Measurements from ENCODE around the gene ARL8B. TPM values are rescaled to one million over a fixed set of nuclear protein-coding genes. Genes with fewer than 3 reads are reported as not detected.

ARL8B gene
- total RNA-seq, 1 experiment from 2014 or later = 28.3 TPM

GRCh38 chr3:5092018-5092417 is 30.1 kb upstream of the ARL8B start:
- peaks cover 9% of the 10 kb centered on the region for H3K4me1 Mint-ChIP-seq
- DNase-seq (ENCODE audit: low spot score) (no peak), ATAC-seq (no peak)
- no peaks in the 10 kb centered on the region for H3K36me3 Mint-ChIP-seq
- H3K9me3 Mint-ChIP-seq = no peaks in the 10 kb centered on the region
- TF ChIP-seq NFE2L1 (CRISPR knock-in tag; IDR thresholded peaks at IDR 0.05) = no peak
- TF ChIP-seq ZNF281 (CRISPR knock-in tag; IDR thresholded peaks at IDR 0.05) = no peak
- no peak for TF ChIP-seq OVOL2 (CRISPR knock-in tag; IDR thresholded peaks at IDR 0.05; ENCODE audit: borderline replicate concordance)
- TF ChIP-seq ETV6 (CRISPR knock-in tag; IDR thresholded peaks at IDR 0.05) = no peak
- TF ChIP-seq E2F4 (CRISPR knock-in tag; IDR thresholded peaks at IDR 0.05; ENCODE audit: borderline replicate concordance, low read depth) = no peak
- TF ChIP-seq TEAD1 (CRISPR knock-in tag; IDR thresholded peaks at IDR 0.05) = no peak
- TF ChIP-seq FOXK1 (CRISPR knock-in tag; IDR thresholded peaks at IDR 0.05) = no peak
- no peak for TF ChIP-seq RORB (CRISPR knock-in tag; IDR thresholded peaks at IDR 0.05)
- no peak for TF ChIP-seq NR3C1 (CRISPR knock-in tag; conservative IDR thresholded peaks at IDR 0.05; ENCODE audit: low read depth)
- TF ChIP-seq STAT6 (CRISPR knock-in tag; conservative IDR thresholded peaks at IDR 0.05; ENCODE audit: low read depth) = no peak
- TF ChIP-seq ZNF671 (CRISPR knock-in tag; IDR thresholded peaks at IDR 0.05) = no peak
- ChIA-PET POLR2A (no interaction called here), CTCF (interaction anchor here (0.8 kb wide), 1 partner anchor 116 kb away, joined by 4 read pairs; no protein-coding TSS in a partner anchor)
- peaks cover 30% of the 10 kb centered on the region for H3K27me3 Mint-ChIP-seq (ENCODE audit: low read depth)
- no peak overlapping the region for H3K27ac Mint-ChIP-seq
- no peak overlapping the region for H3K4me3 Mint-ChIP-seq

GRCh38 chr3:5093731-5094130 is 28.4 kb upstream of the ARL8B start:
- ATAC-seq = no peak
- CTCF ChIA-PET = no interaction called here
- Mint-ChIP-seq H3K4me1 (peaks cover 9% of the 10 kb centered on the region), H3K36me3 (no peaks in the 10 kb centered on the region), H3K9me3 (no peaks in the 10 kb centered on the region), H3K27me3 (ENCODE audit: low read depth) (peaks cover 42% of the 10 kb centered on the region), H3K4me3 (no peak overlapping the region), H3K27ac (no peak overlapping the region)
- POLR2A ChIA-PET = no interaction called here
- no peak for DNase-seq (ENCODE audit: low spot score)
- no peak for TF ChIP-seq CTCF (IDR thresholded peaks at IDR 0.05)
- no peak for TF ChIP-seq SMAD4 (CRISPR knock-in tag; IDR thresholded peaks at IDR 0.05)
- no peak for TF ChIP-seq MAX (CRISPR knock-in tag; IDR thresholded peaks at IDR 0.05)
- no peak for TF ChIP-seq NR1H2 (CRISPR knock-in tag; IDR thresholded peaks at IDR 0.05)
- TF ChIP-seq ATF1 (CRISPR knock-in tag; IDR thresholded peaks at IDR 0.05) = no peak
- no peak for TF ChIP-seq ETV6 (CRISPR knock-in tag; IDR thresholded peaks at IDR 0.05)
- TF ChIP-seq ATF3 (CRISPR knock-in tag; conservative IDR thresholded peaks at IDR 0.05) = no peak
- TF ChIP-seq ZNF219 (CRISPR knock-in tag; IDR thresholded peaks at IDR 0.05; ENCODE audit: borderline replicate concordance) = no peak
- no peak for TF ChIP-seq E2F4 (CRISPR knock-in tag; IDR thresholded peaks at IDR 0.05; ENCODE audit: borderline replicate concordance, low read depth)
- no peak for TF ChIP-seq RORB (CRISPR knock-in tag; IDR thresholded peaks at IDR 0.05)
- no peak for TF ChIP-seq KAT7 (CRISPR knock-in tag; IDR thresholded peaks at IDR 0.05; ENCODE audit: borderline replicate concordance)
- TF ChIP-seq USF1 (CRISPR knock-in tag; IDR thresholded peaks at IDR 0.05) = no peak
- no peak for TF ChIP-seq MXD4 (CRISPR knock-in tag; IDR thresholded peaks at IDR 0.05; ENCODE audit: borderline replicate concordance)
- no peak for TF ChIP-seq TEAD1 (CRISPR knock-in tag; IDR thresholded peaks at IDR 0.05)
- TF ChIP-seq TEAD4 (CRISPR knock-in tag; IDR thresholded peaks at IDR 0.05) = no peak
- no peak for TF ChIP-seq ZBTB21 (CRISPR knock-in tag; IDR thresholded peaks at IDR 0.05; ENCODE audit: borderline replicate concordance)
- no peak for TF ChIP-seq NFYB (CRISPR knock-in tag; conservative IDR thresholded peaks at IDR 0.05; ENCODE audit: low read depth)
- TF ChIP-seq CREM (CRISPR knock-in tag; IDR thresholded peaks at IDR 0.05) = no peak
